GM23338 (cell line): ENCODE data around the gene PDE2A. TPM values are rescaled to one million over a fixed set of nuclear protein-coding genes. Genes with fewer than 3 reads are reported as not detected.

Experiments
- ATAC-seq: fragments of 200-7000 bp; cut with Tn5 transposase; 3 replicates; pipeline ENCODE4 v1.9.1; 2020
- DNase-seq: peaks from one replicate; pipeline ENCODE4 v3.0.0-alpha.2; 2015; ENCODE audit warnings: low spot score
- H2AFZ ChIP-seq: fragments of 200-600 bp; sonication (generic); 2 replicates; pipeline ENCODE4 v1.8.0; 2016; ENCODE audit warnings: antibody characterized with exemption, mild to moderate bottlenecking, moderate library complexity
- H3F3A ChIP-seq: fragments of 200-600 bp; sonication (generic); replicated peaks from 2 replicates; pipeline ENCODE4 v1.8.0; 2017; ENCODE audit warnings: antibody characterized with exemption, mixed run types, low read depth
- H3K27ac ChIP-seq: fragments of 200-600 bp; sonication (generic); 2 replicates; pipeline ENCODE4 v1.6.1; 2016; ENCODE audit warnings: low read depth
- H3K27me3 ChIP-seq: fragments of 200-600 bp; sonication (generic); 2 replicates; pipeline ENCODE4 v1.8.0; 2016; ENCODE audit warnings: mild to moderate bottlenecking, mixed run types, moderate library complexity; ENCODE audit not compliant: insufficient read depth
- H3K36me3 ChIP-seq: fragments of 200-600 bp; sonication (generic); 2 replicates; pipeline ENCODE4 v1.8.0; 2016; ENCODE audit warnings: mild to moderate bottlenecking; ENCODE audit not compliant: insufficient read depth
- H3K4me1 ChIP-seq: fragments of 200-600 bp; sonication (generic); 2 replicates; pipeline ENCODE4 v1.8.0; 2016; ENCODE audit warnings: mild to moderate bottlenecking, moderate library complexity; ENCODE audit not compliant: insufficient read depth
- H3K4me2 ChIP-seq: fragments of 200-600 bp; sonication (generic); 2 replicates; pipeline ENCODE4 v1.7.1; 2017; ENCODE audit warnings: mixed run types
- H3K4me3 ChIP-seq: fragments of 200-600 bp; sonication (generic); 2 replicates; pipeline ENCODE4 v1.6.1; 2016; ENCODE audit warnings: mixed run types
- H3K79me2 ChIP-seq: fragments of 200-600 bp; sonication (generic); replicated peaks from 2 replicates; pipeline ENCODE4 v1.8.0; 2017; ENCODE audit warnings: mild to moderate bottlenecking; ENCODE audit not compliant: insufficient read depth
- H3K9me2 ChIP-seq: fragments of 200-600 bp; sonication (generic); 2 replicates; pipeline ENCODE4 v1.8.0; 2017; ENCODE audit not compliant: insufficient read depth
- H4K20me1 ChIP-seq: fragments of 200-600 bp; sonication (generic); replicated peaks from 2 replicates; pipeline ENCODE4 v1.8.0; 2017; ENCODE audit warnings: mild to moderate bottlenecking; ENCODE audit not compliant: insufficient read depth
- H3K27ac Mint-ChIP-seq: 2 replicates; pipeline ENCODE4 v1.8.0; 2020; ENCODE audit warnings: inconsistent platforms, mild to moderate bottlenecking, moderate library complexity, mixed read lengths
- H3K27me3 Mint-ChIP-seq: 3 replicates; pipeline ENCODE4 v1.8.0; 2022; ENCODE audit warnings: low read depth, mild to moderate bottlenecking, moderate library complexity, mixed read lengths, inconsistent platforms; ENCODE audit not compliant: insufficient read depth, poor library complexity
- H3K36me3 Mint-ChIP-seq: 3 replicates; pipeline ENCODE4 v1.8.0; 2021; ENCODE audit warnings: low read depth, mild to moderate bottlenecking, inconsistent platforms, moderate library complexity, mixed read lengths
- H3K4me1 Mint-ChIP-seq: 3 replicates; pipeline ENCODE4 v1.8.0; 2020; ENCODE audit warnings: mild to moderate bottlenecking, inconsistent platforms, mixed read lengths
- H3K4me3 Mint-ChIP-seq: 3 replicates; pipeline ENCODE4 v1.8.0; 2021; ENCODE audit warnings: moderate library complexity, mild to moderate bottlenecking, inconsistent platforms, mixed read lengths
- H3K9me3 Mint-ChIP-seq: 3 replicates; pipeline ENCODE4 v1.8.0; 2020; ENCODE audit warnings: moderate library complexity, mild to moderate bottlenecking, inconsistent platforms, mixed read lengths
- CREB1 ChIP-seq: fragments of 250-450 bp; sonication (Bioruptor Pico); IDR thresholded peaks from 2 replicates; pipeline ENCODE4 v1.5.0; 2020; ENCODE audit warnings: low read depth, mild to moderate bottlenecking, moderate library complexity
- CTCF ChIP-seq, 2 experiments: fragments of 200-600 bp in 1 of 2; sonication (generic) in 1 of 2; conservative IDR thresholded peaks; 2 replicates each; pipeline versions ENCODE4 v1.5.1 to v1.6.1; 2016 to 2017; ENCODE audit warnings: antibody characterized with exemption in 2 of 2, low read depth in 2 of 2, mild to moderate bottlenecking in 2 of 2, moderate library complexity in 1 of 2
- ETS1 ChIP-seq: IDR thresholded peaks from 2 replicates; pipeline ENCODE4 v1.6.1; 2016; ENCODE audit warnings: antibody characterized with exemption
- EZH2 ChIP-seq: fragments of 200-600 bp; sonication (generic); IDR thresholded peaks from one replicate; pipeline ENCODE4 v1.8.0; 2017; ENCODE audit warnings: antibody characterized with exemption, mild to moderate bottlenecking, low read depth; ENCODE audit not compliant: unreplicated experiment
- EZH2phosphoT487 ChIP-seq: fragments of 200-600 bp; sonication (generic); IDR thresholded peaks from one replicate; pipeline ENCODE4 v1.8.1; 2018; ENCODE audit warnings: antibody characterized with exemption; ENCODE audit not compliant: unreplicated experiment
- JUNB ChIP-seq: IDR thresholded peaks from one replicate; pipeline ENCODE4 v1.6.1; 2016; ENCODE audit warnings: antibody characterized with exemption; ENCODE audit not compliant: unreplicated experiment
- NANOG ChIP-seq: IDR thresholded peaks from 2 replicates; pipeline ENCODE4 v1.6.1; 2016; ENCODE audit warnings: antibody characterized with exemption, borderline replicate concordance
- POLR2AphosphoS5 ChIP-seq: IDR thresholded peaks from 2 replicates; pipeline ENCODE4 v1.6.1; 2016; ENCODE audit warnings: antibody characterized with exemption, low read depth
- REST ChIP-seq: IDR thresholded peaks from one replicate; pipeline ENCODE4 v1.6.1; 2018; ENCODE audit warnings: antibody characterized with exemption; ENCODE audit not compliant: unreplicated experiment
- STAT1 ChIP-seq: IDR thresholded peaks from one replicate; pipeline ENCODE4 v1.6.1; 2016; ENCODE audit warnings: antibody characterized with exemption; ENCODE audit not compliant: unreplicated experiment
- ZNF114 ChIP-seq: fragments of 250-450 bp; sonication (Bioruptor Pico); IDR thresholded peaks from 2 replicates; pipeline ENCODE4 v1.5.0; 2020; ENCODE audit warnings: mild to moderate bottlenecking, moderate library complexity
- ZNF331 ChIP-seq: fragments of 250-450 bp; sonication (Bioruptor Pico); IDR thresholded peaks from 2 replicates; pipeline ENCODE4 v1.5.0; 2020; ENCODE audit warnings: low read depth, mild to moderate bottlenecking, moderate library complexity
- ZNF462 ChIP-seq: fragments of 250-450 bp; sonication (Bioruptor Pico); IDR thresholded peaks from 2 replicates; pipeline ENCODE4 v1.5.0; 2020; ENCODE audit warnings: mild to moderate bottlenecking, moderate library complexity
- polyA plus RNA-seq: library from polyadenylated mRNA; unstranded; fragments of >200 nt; fragmentation: Nextera tagmentation; extraction: Ambion mirVana; gene quantifications from 2 replicates; pipeline ENCODE4 v1.2.1, GENCODE V29; 2016
- total RNA-seq: library from RNA; depleted of rRNA; stranded (reverse); fragments of >200 nt; shearing (Covaris generic); gene quantifications from 2 replicates; pipeline ENCODE4 v1.2.3, GENCODE V29; 2014

The PDE2A gene
- total and polyA plus RNA-seq, 2 experiments from 2014 or later, result 4.3 to 16.2 TPM

- Histone ChIP-seq H3K36me3 (no peaks in the 10 kb centered on the region), H3K4me2 (no peak overlapping the region), H3K79me2 (no peaks in the 10 kb centered on the region), H3K27ac (no peak overlapping the region), H3F3A (no peaks in the 10 kb centered on the region), H4K20me1 (no peaks in the 10 kb centered on the region), H3K4me1 (no peaks in the 10 kb centered on the region), H3K27me3 (no peaks in the 10 kb centered on the region), H3K4me3 (no peak overlapping the region), H3K9me2 (no peaks in the 10 kb centered on the region), H2AFZ (no peak overlapping the region)
- Mint-ChIP-seq H3K27ac (no peak overlapping the region), H3K4me3 (no peak overlapping the region), H3K4me1 (peaks cover 22% of the 10 kb centered on the region), H3K9me3 (no peaks in the 10 kb centered on the region), H3K27me3 (peaks cover 11% of the 10 kb centered on the region), H3K36me3 (no peaks in the 10 kb centered on the region)
- DNase-seq (no peak), ATAC-seq (no peak)
- TF ChIP-seq CREB1 (CRISPR knock-in tag) (no peak), POLR2AphosphoS5 (no peak), CTCF (conservative IDR thresholded peaks at IDR 0.05; ENCODE audit: low read depth in 2 of 2) (no peak), REST (no peak), ZNF462 (CRISPR knock-in tag) (no peak), ZNF331 (CRISPR knock-in tag) (no peak), JUNB (no peak), EZH2phosphoT487 (no peak), EZH2 (no peak), ETS1 (no peak), STAT1 (no peak), ZNF114 (CRISPR knock-in tag) (no peak), NANOG (no peak)
Observed at GRCh38 chr11:72616655-72617054, 57.6 kb downstream of the PDE2A start.
